Astrocyte of the cerebellum (primary cell): ENCODE data around the gene CDC6.

ENCODE experiments used
- DNase-seq: peaks from one replicate; pipeline ENCODE4 v3.0.0-alpha.2; 2011; ENCODE audit warnings: low read depth
- H3K4me3 ChIP-seq: 2 replicates; pipeline ENCODE4 v1.5.1; 2011; ENCODE audit warnings: mild to moderate bottlenecking, low read depth, low read length, moderate library complexity
- CTCF ChIP-seq: IDR thresholded peaks from 2 replicates; pipeline ENCODE4 v1.5.1; 2012; ENCODE audit warnings: low read length, low read depth, moderate library complexity, mild to moderate bottlenecking; ENCODE audit errors: missing control alignments
- in situ Hi-C: cut with HindIII; loops from 2 replicates; pipeline ENCODE4 v1.10.0; 2017; ENCODE audit warnings: low sequenced_read_pairs

CDC6 gene

DNA sequence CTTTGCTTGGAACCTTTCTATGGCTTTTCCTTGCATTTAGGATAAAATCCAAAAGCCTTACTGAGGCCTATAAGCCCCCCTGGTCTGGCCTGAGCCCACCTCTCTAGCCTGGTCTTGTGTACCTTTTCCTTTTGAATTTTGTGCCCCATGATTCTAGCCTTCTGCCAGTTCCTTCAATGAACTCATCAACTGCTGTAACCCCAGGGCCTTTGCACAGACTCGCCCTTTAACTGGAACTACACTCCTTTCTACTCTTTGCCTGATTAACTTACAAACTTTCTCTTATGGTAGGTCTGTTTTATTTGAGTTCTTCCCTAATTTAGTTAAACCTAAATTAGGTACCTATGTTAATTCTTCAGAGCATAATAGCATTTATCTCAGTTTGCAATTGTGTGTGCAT lies 52.6 kb downstream of the CDC6 start:
- in situ Hi-C loops: no loop called here
- no peak for DNase-seq
- no peak for TF ChIP-seq CTCF
- no peak overlapping the region for H3K4me3 ChIP-seq

- DNase-seq: no peak
- peak overlapping the region; percentile 67 for H3K4me3 ChIP-seq
- TF ChIP-seq CTCF: no peak
- in situ Hi-C loops: no loop called here
Measured at GRCh38 chr17:40340880-40341807, 53.5 kb downstream of the CDC6 start.

DNA sequence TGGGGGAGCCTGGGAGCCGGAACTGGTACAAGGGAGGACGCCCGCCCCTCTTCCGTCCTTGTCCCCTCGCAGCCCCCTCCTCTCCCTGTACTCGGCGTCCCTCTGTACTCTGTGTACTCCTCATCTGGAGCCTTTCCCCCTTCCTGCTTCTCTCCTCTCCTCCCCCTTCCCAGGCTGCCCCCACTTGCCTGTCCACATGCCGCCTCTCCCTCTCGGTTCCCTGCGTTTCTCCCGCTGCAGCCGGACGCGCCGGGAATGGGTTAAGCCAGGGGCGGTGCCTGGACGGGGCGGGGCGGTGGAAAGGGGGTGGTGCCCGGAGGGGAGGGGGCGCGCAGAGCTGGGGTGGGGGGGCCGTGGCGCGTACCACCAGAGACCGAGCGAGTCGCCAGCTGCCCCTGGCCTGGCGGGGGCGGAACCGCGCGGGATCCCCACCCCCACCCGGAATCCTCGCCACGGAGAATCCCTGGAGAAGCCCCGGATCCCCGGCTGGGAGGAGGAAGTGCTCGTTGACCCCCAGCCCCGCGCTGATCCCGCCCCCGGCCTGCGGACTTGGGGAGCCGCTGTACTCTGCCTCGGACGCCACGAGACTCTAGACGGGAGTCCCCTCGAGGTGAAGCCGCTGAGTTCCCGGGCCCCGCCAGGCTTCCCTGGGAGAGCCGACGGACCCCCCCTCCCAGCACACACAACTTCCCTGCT lies 54.3 kb downstream of the CDC6 start:
- DNase-seq: no peak
- no peak for TF ChIP-seq CTCF
- in situ Hi-C loops: no loop called here
- peak overlapping the region; percentile 67 for H3K4me3 ChIP-seq

DNA sequence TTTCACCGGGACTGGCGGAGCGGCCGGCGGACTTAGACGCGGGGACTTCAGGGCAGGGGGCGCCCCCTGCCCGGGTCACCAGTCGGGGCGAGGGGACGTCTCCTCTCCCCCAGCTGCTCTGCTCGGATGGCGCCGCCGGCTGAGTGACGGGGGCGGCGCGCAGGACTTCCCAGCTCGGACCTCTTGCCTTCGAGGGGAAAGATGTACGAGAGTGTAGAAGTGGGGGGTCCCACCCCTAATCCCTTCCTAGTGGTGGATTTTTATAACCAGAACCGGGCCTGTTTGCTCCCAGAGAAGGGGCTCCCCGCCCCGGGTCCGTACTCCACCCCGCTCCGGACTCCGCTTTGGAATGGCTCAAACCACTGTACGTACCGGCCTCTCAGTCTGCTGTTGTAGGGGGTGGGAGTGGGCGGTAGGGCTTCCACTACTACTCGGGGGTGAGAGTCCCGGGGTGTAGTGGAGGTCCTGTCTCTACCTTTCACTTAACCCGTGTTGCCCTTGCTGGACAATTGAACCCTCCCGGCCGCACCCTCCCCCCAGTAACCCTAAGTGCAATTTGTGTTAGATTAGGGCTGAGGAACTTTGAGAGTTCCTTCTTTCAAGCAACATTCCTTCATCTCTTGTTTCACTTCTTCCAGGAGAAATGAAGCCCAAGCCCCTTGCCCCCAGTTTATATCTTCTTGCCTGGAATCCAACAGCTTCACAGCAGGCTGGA lies 55.0 kb downstream of the CDC6 start:
- DNase-seq: no peak
- peak overlapping the region; percentile 67 for H3K4me3 ChIP-seq
- in situ Hi-C loops: no loop called here
- no peak for TF ChIP-seq CTCF

GRCh38 chr17:40343219-40344119 lies 55.8 kb downstream of the CDC6 start:
- in situ Hi-C loops: no loop called here
- no peak for TF ChIP-seq CTCF
- peak overlapping the region; percentile 67 for H3K4me3 ChIP-seq
- DNase-seq: no peak
